WTC11 (cell line): Measurements from ENCODE around the gene PRRT4.

ENCODE experiments used
- ELF4 ChIP-seq: sonication (generic); formaldehyde crosslinking; IDR thresholded peaks from 2 replicates; pipeline ENCODE4 v1.8.1; 2022; ENCODE audit warnings: low read depth, mild to moderate bottlenecking, moderate library complexity, missing genetic modification reagents
- NR1H2 ChIP-seq: sonication (generic); formaldehyde crosslinking; IDR thresholded peaks from 2 replicates; pipeline ENCODE4 v1.9.0; 2021; ENCODE audit warnings: mild to moderate bottlenecking, moderate library complexity, missing genetic modification reagents
- NR2C2 ChIP-seq: sonication (generic); formaldehyde crosslinking; IDR thresholded peaks from 2 replicates; pipeline ENCODE4 v1.8.0; 2022; ENCODE audit warnings: mild to moderate bottlenecking, missing genetic modification reagents
- TEAD4 ChIP-seq: sonication (generic); formaldehyde crosslinking; IDR thresholded peaks from 2 replicates; pipeline ENCODE4 v1.8.0; 2022; ENCODE audit warnings: mild to moderate bottlenecking, missing genetic modification reagents
- TF ChIP-seq, protein P1 (sequence below): sonication (generic); formaldehyde crosslinking; IDR thresholded peaks from 2 replicates; pipeline ENCODE4 v1.8.0; 2022; ENCODE audit warnings: mild to moderate bottlenecking, missing genetic modification reagents
- TF ChIP-seq, protein P2 (sequence below): fragments of 200-600 bp; IDR thresholded peaks from 2 replicates; pipeline ENCODE4 v1.8.0; 2022; ENCODE audit warnings: antibody characterized with exemption
- TF ChIP-seq, protein P3 (sequence below): sonication (generic); formaldehyde crosslinking; IDR thresholded peaks from 2 replicates; pipeline ENCODE4 v1.8.1; 2022; ENCODE audit warnings: mild to moderate bottlenecking, moderate library complexity, missing genetic modification reagents
- TF ChIP-seq, protein P4 (sequence below): sonication (generic); formaldehyde crosslinking; IDR thresholded peaks from 2 replicates; pipeline ENCODE4 v1.8.1; 2023; ENCODE audit warnings: mild to moderate bottlenecking, moderate library complexity, missing genetic modification reagents
- TF ChIP-seq, protein P5 (sequence below): sonication (generic); formaldehyde crosslinking; IDR thresholded peaks from 2 replicates; pipeline ENCODE4 v1.8.0; 2022; ENCODE audit warnings: mild to moderate bottlenecking, missing genetic modification reagents
- TF ChIP-seq, protein P6 (sequence below): sonication (generic); formaldehyde crosslinking; IDR thresholded peaks from 2 replicates; pipeline ENCODE4 v1.8.0; 2022; ENCODE audit warnings: mild to moderate bottlenecking, missing genetic modification reagents

DNA sequence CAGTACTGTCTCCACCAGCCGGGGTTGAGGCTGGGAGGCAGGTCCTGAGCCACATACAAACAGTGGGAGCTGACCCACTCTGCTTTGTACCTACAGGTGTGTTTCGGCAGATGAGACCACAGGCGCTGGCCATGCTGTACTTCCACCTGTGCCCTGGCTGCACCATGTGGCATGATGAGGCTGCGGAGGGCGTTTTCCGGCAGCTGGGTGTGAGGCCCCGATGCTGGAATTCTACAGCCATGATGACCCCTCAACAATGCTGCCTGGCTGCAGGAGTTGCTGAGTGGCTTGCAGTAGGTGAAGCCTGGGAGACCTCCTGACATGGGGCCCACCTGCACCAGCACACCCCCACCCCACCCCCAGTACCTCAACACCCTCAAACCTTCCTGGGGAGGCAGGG, 30.3 kb upstream of the PRRT4 start:
- TF ChIP-seq, protein P1, sequence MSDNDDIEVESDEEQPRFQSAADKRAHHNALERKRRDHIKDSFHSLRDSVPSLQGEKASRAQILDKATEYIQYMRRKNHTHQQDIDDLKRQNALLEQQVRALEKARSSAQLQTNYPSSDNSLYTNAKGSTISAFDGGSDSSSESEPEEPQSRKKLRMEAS (CRISPR knock-in tag), result no peak
- TF ChIP-seq, protein P2, sequence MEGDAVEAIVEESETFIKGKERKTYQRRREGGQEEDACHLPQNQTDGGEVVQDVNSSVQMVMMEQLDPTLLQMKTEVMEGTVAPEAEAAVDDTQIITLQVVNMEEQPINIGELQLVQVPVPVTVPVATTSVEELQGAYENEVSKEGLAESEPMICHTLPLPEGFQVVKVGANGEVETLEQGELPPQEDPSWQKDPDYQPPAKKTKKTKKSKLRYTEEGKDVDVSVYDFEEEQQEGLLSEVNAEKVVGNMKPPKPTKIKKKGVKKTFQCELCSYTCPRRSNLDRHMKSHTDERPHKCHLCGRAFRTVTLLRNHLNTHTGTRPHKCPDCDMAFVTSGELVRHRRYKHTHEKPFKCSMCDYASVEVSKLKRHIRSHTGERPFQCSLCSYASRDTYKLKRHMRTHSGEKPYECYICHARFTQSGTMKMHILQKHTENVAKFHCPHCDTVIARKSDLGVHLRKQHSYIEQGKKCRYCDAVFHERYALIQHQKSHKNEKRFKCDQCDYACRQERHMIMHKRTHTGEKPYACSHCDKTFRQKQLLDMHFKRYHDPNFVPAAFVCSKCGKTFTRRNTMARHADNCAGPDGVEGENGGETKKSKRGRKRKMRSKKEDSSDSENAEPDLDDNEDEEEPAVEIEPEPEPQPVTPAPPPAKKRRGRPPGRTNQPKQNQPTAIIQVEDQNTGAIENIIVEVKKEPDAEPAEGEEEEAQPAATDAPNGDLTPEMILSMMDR, result no peak
- TF ChIP-seq NR2C2 (CRISPR knock-in tag), result no peak
- TF ChIP-seq NR1H2, result no peak
- TF ChIP-seq, protein P3, sequence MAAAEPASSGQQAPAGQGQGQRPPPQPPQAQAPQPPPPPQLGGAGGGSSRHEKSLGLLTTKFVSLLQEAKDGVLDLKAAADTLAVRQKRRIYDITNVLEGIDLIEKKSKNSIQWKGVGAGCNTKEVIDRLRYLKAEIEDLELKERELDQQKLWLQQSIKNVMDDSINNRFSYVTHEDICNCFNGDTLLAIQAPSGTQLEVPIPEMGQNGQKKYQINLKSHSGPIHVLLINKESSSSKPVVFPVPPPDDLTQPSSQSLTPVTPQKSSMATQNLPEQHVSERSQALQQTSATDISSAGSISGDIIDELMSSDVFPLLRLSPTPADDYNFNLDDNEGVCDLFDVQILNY (CRISPR knock-in tag), result no peak
- TF ChIP-seq, protein P4, sequence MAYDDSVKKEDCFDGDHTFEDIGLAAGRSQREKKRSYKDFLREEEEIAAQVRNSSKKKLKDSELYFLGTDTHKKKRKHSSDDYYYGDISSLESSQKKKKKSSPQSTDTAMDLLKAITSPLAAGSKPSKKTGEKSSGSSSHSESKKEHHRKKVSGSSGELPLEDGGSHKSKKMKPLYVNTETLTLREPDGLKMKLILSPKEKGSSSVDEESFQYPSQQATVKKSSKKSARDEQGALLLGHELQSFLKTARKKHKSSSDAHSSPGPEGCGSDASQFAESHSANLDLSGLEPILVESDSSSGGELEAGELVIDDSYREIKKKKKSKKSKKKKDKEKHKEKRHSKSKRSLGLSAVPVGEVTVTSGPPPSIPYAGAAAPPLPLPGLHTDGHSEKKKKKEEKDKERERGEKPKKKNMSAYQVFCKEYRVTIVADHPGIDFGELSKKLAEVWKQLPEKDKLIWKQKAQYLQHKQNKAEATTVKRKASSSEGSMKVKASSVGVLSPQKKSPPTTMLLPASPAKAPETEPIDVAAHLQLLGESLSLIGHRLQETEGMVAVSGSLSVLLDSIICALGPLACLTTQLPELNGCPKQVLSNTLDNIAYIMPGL (CRISPR knock-in tag), result no peak
- TF ChIP-seq ELF4 (CRISPR knock-in tag), result no peak
- TF ChIP-seq, protein P5, sequence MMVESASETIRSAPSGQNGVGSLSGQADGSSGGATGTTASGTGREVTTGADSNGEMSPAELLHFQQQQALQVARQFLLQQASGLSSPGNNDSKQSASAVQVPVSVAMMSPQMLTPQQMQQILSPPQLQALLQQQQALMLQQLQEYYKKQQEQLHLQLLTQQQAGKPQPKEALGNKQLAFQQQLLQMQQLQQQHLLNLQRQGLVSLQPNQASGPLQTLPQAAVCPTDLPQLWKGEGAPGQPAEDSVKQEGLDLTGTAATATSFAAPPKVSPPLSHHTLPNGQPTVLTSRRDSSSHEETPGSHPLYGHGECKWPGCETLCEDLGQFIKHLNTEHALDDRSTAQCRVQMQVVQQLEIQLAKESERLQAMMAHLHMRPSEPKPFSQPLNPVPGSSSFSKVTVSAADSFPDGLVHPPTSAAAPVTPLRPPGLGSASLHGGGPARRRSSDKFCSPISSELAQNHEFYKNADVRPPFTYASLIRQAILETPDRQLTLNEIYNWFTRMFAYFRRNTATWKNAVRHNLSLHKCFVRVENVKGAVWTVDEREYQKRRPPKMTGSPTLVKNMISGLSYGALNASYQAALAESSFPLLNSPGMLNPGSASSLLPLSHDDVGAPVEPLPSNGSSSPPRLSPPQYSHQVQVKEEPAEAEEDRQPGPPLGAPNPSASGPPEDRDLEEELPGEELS (CRISPR knock-in tag), result no peak
- TF ChIP-seq, protein P6, sequence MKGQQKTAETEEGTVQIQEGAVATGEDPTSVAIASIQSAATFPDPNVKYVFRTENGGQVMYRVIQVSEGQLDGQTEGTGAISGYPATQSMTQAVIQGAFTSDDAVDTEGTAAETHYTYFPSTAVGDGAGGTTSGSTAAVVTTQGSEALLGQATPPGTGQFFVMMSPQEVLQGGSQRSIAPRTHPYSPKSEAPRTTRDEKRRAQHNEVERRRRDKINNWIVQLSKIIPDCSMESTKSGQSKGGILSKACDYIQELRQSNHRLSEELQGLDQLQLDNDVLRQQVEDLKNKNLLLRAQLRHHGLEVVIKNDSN (CRISPR knock-in tag), result no peak
- no peak for TF ChIP-seq TEAD4 (CRISPR knock-in tag)
